ENCODE measurements around the gene SYT6. TPM values are rescaled to one million over a fixed set of nuclear protein-coding genes. Genes with fewer than 3 reads are reported as not detected.

Gene SYT6
- total RNA-seq, 4 donors from 2014 or later: 0.30 to 0.44 TPM; not detected in 2

DNA sequence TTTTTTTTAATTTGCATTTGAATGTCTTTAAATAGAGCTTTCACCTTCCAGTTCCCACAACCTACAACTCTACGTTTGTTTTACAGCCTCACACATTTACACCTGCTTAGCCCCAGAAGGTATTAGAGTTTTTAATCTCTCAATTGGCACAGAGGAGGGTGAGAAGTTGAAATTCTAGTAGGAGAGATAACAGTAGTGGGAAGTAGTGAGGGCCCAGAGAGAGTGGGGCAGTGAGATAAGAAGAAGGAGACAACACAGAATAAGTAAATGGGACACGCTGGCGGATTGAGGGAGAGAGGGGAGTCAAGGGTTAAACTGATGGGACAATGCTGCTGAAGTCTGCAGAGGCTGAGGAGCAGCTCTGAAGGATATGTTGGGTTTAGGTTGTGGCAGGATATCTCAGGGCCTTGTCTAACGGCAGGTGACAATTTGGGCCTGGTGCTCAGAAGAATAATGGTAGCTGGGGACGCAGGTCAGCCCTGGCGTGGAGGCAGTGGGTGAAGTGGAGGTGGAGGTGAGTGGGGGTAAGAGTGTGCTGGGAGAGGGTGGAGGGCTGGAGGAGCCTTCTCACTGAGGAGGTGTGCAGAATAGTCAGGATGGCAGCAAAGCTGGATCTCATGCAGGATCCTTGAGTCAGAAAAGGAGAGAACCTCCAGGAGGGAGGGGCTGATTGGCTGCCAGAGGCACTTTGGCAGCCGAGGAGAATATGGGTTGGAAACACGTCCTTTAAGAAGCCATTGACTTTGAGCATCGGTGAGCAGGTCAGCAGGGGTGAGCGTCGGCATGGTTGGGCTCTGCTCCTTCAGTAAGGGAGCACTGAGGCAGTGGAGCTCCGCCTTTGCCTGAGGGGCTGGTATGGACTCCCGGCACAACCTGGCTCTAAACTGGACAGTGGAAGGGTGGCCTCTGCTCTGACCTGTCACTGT is 72.9 kb downstream of the SYT6 start:
- Histone ChIP-seq H3K9me3 (no peaks in the 10 kb centered on the region), H3K36me3 (no peaks in the 10 kb centered on the region), H3K27ac (peak overlapping the region in 2 of 4 donors; percentile 36 to 50), H3K27me3 (no peaks in the 10 kb centered on the region), H3K4me1 (peaks cover 0 to 19% (median 2%) of the 10 kb centered on the region in 4 donors), H3K4me3 (no peak overlapping the region)
- DNase-seq (ENCODE audit: low spot score in 2 of 2): no peak
- WGBS, 2 donors: 64 to 72% methylated on average over 13 of the region's 13 CpGs
- TF ChIP-seq POLR2A (IDR thresholded peaks at IDR 0.05) (no peak), EP300 (IDR thresholded peaks at IDR 0.05) (no peak)
- TF ChIP-seq, protein P1, sequence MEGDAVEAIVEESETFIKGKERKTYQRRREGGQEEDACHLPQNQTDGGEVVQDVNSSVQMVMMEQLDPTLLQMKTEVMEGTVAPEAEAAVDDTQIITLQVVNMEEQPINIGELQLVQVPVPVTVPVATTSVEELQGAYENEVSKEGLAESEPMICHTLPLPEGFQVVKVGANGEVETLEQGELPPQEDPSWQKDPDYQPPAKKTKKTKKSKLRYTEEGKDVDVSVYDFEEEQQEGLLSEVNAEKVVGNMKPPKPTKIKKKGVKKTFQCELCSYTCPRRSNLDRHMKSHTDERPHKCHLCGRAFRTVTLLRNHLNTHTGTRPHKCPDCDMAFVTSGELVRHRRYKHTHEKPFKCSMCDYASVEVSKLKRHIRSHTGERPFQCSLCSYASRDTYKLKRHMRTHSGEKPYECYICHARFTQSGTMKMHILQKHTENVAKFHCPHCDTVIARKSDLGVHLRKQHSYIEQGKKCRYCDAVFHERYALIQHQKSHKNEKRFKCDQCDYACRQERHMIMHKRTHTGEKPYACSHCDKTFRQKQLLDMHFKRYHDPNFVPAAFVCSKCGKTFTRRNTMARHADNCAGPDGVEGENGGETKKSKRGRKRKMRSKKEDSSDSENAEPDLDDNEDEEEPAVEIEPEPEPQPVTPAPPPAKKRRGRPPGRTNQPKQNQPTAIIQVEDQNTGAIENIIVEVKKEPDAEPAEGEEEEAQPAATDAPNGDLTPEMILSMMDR (IDR thresholded peaks at IDR 0.05): no peak

DNA sequence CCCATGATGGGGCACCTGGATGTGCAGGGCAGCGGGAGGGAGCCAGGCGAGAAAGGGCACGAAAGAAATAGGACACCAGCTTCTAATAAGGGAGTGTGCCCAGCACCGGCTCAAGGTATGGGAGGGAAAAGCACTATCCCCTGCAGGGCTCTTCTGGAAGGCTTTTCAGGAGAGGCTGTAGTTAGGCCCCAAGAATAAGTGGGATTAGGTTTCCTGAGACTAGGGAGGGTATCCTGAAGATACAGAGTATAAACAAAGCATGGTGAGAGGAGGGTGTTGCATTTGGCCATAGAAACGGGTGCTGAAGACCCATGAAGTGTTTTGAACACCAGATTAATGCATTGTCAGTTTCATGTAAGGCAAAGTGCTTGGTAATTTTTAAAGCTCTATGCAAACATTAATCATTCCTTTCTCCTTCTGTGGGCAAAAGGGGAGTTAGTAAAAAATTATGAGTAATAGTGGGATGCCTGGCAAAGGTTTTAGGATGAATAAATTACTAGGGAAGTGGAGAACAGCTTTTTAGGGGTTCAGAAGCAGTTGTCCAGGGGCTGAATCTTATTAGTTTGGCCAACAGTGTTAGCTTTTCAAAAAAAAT is 74.0 kb downstream of the SYT6 start:
- no peak overlapping the region for H3K4me3 ChIP-seq
- no peak overlapping the region for H3K27ac ChIP-seq
- no peak for DNase-seq (ENCODE audit: low spot score in 2 of 2)
- no peaks in the 10 kb centered on the region for H3K27me3 ChIP-seq
- peaks cover 0 to 19% (median 2%) of the 10 kb centered on the region in 4 donors for H3K4me1 ChIP-seq
- 78 to 86% methylated on average over 5 of the region's 5 CpGs for WGBS, 2 donors
- no peaks in the 10 kb centered on the region for H3K36me3 ChIP-seq
- no peaks in the 10 kb centered on the region for H3K9me3 ChIP-seq
- TF ChIP-seq POLR2A (IDR thresholded peaks at IDR 0.05) (no peak), EP300 (IDR thresholded peaks at IDR 0.05) (no peak)
- TF ChIP-seq, protein P1 (IDR thresholded peaks at IDR 0.05): no peak

DNA sequence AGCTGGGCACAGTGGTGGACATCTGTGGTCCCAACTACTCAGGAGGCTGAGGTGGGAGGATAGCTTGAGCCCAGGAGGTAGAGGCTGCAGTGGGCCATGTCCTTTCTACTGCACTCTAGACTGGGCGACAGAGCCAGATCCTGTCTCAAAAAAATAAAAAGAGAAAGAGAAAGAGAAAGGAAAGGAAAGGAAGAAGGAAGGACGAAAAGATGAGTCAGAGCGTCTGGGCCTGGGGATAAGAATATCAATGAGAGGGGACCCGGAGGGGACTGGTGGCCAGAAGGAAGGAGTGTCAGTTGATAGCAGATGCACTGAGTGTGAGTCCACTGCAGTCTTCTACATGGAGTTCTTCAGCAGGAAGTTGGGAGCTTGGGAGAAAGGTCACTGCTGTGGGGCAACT is 75.6 kb downstream of the SYT6 start:
- no peaks in the 10 kb centered on the region for H3K27me3 ChIP-seq
- no peak overlapping the region for H3K27ac ChIP-seq
- no peak for DNase-seq (ENCODE audit: low spot score in 2 of 2)
- H3K4me1 ChIP-seq: peaks cover 0 to 19% (median 2%) of the 10 kb centered on the region in 4 donors
- no peaks in the 10 kb centered on the region for H3K9me3 ChIP-seq
- H3K36me3 ChIP-seq: no peaks in the 10 kb centered on the region
- H3K4me3 ChIP-seq: no peak overlapping the region
- TF ChIP-seq POLR2A (IDR thresholded peaks at IDR 0.05): no peak
- no peak for TF ChIP-seq EP300 (IDR thresholded peaks at IDR 0.05)
- TF ChIP-seq, protein P1 (IDR thresholded peaks at IDR 0.05): no peak
- 64 to 80% methylated on average over 4 of the region's 4 CpGs for WGBS, 2 donors

DNA sequence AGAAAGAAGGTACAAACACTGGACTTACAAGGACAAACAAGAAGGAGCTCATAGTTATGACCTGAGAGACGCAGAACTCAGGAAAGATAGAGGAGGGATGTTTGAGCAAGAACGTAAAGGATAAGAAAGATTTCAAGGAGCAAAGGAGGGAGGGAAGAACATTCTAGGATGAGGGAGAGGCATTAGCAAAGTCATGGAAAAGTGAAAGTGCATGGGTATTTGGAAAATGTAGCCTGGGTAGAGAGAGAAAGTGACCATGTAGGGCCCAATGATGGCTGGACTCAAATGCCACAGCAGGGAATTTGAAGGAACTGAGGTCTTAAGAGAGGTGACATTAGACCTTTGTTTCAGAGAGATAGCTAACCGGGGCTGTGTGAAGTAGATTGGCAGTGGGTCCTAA is 76.5 kb downstream of the SYT6 start:
- H3K36me3 ChIP-seq: no peaks in the 10 kb centered on the region
- DNase-seq (ENCODE audit: low spot score in 2 of 2): no peak
- H3K4me3 ChIP-seq: no peak overlapping the region
- peaks cover 0 to 9% (median 1%) of the 10 kb centered on the region in 4 donors for H3K9me3 ChIP-seq
- 82 to 84% methylated on average over 3 of the region's 3 CpGs for WGBS, 2 donors
- H3K27me3 ChIP-seq: no peaks in the 10 kb centered on the region
- TF ChIP-seq EP300 (IDR thresholded peaks at IDR 0.05) (no peak), POLR2A (IDR thresholded peaks at IDR 0.05) (no peak)
- TF ChIP-seq, protein P1 (IDR thresholded peaks at IDR 0.05): no peak
- H3K27ac ChIP-seq: no peak overlapping the region
- peaks cover 0 to 16% (median 2%) of the 10 kb centered on the region in 4 donors for H3K4me1 ChIP-seq

DNA sequence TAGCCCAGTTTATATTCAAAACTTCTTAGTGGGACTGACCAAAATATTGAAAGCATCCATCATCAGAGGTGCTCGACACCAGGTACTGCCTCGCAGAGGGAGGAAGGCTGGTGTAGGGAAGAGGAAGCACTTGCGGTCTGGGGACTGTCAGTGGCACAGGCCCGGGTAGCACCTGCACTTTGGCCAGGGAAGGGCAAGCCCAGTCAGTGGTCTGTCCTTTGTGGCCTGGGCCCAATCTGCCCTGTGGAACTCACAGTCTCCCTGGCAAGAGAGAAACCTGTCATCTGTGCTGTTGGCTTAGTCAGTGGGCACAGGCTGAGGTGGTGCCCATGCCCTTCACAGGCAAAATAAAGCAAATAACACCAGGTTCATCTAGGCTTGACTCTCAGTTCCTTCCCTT is 77.4 kb downstream of the SYT6 start:
- 72 to 86% methylated on average over 4 of the region's 4 CpGs for WGBS, 2 donors
- no peak overlapping the region for H3K4me3 ChIP-seq
- peaks cover 0 to 7% (median 2%) of the 10 kb centered on the region in 4 donors for H3K4me1 ChIP-seq
- TF ChIP-seq, protein P1 (IDR thresholded peaks at IDR 0.05): no peak
- TF ChIP-seq EP300 (IDR thresholded peaks at IDR 0.05) (no peak), POLR2A (IDR thresholded peaks at IDR 0.05) (no peak)
- H3K27me3 ChIP-seq: no peaks in the 10 kb centered on the region
- DNase-seq (ENCODE audit: low spot score in 2 of 2): no peak
- H3K36me3 ChIP-seq: no peaks in the 10 kb centered on the region
- peaks cover 0 to 16% (median 3%) of the 10 kb centered on the region in 4 donors for H3K9me3 ChIP-seq
- no peak overlapping the region for H3K27ac ChIP-seq
